H9 (cell line): Measurements from ENCODE around the gene COL4A4. TPM values are rescaled to one million over a fixed set of nuclear protein-coding genes. Genes with fewer than 3 reads are reported as not detected.

Experiments used
- DNase-seq: peaks from one replicate; pipeline ENCODE4 v3.0.0-alpha.2; 2017
- H2AFZ ChIP-seq: one replicate; pipeline ENCODE4 v1.6.1; 2013; ENCODE audit warnings: mild to moderate bottlenecking, low read length, control low read depth, moderate library complexity
- H2AK5ac ChIP-seq: 2 replicates; pipeline ENCODE4 v1.6.1; 2013; ENCODE audit warnings: low read length, control low read depth, mixed read lengths; ENCODE audit not compliant: insufficient read length
- H2BK120ac ChIP-seq: one replicate; pipeline ENCODE4 v1.6.1; 2013; ENCODE audit warnings: low read depth, mild to moderate bottlenecking, low read length, control low read depth, inconsistent platforms; ENCODE audit not compliant: poor library complexity, severe bottlenecking
- H2BK12ac ChIP-seq: 2 replicates; pipeline ENCODE4 v1.6.1; 2013; ENCODE audit warnings: low read length, control low read depth, mixed read lengths, low read depth; ENCODE audit not compliant: insufficient read length
- H2BK15ac ChIP-seq: 2 replicates; pipeline ENCODE4 v1.6.1; 2013; ENCODE audit warnings: low read depth, low read length, control low read depth
- H2BK20ac ChIP-seq: one replicate; pipeline ENCODE4 v1.6.1; 2013; ENCODE audit warnings: low read depth, mild to moderate bottlenecking, low read length, control low read depth, inconsistent platforms; ENCODE audit not compliant: poor library complexity, severe bottlenecking
- H2BK5ac ChIP-seq: 2 replicates; pipeline ENCODE4 v1.6.1; 2013; ENCODE audit warnings: low read length, control low read depth, mixed read lengths; ENCODE audit not compliant: insufficient read length
- H3K14ac ChIP-seq: 2 replicates; pipeline ENCODE4 v1.6.1; 2013; ENCODE audit warnings: low read length, control low read depth; ENCODE audit not compliant: insufficient read depth
- H3K18ac ChIP-seq: 2 replicates; pipeline ENCODE4 v1.6.1; 2013; ENCODE audit warnings: low read depth, mild to moderate bottlenecking, mixed read lengths, low read length, control low read depth; ENCODE audit not compliant: insufficient read length
- H3K23ac ChIP-seq: 2 replicates; pipeline ENCODE4 v1.6.1; 2013; ENCODE audit warnings: low read length, control low read depth, mixed read lengths, low read depth; ENCODE audit not compliant: insufficient read length
- H3K23me2 ChIP-seq: 2 replicates; pipeline ENCODE4 v1.6.1; 2013; ENCODE audit warnings: low read depth, mild to moderate bottlenecking, mixed read lengths, low read length, control low read depth; ENCODE audit not compliant: insufficient read length, poor library complexity, severe bottlenecking
- H3K27ac ChIP-seq: 2 replicates; pipeline ENCODE4 v1.5.1; 2013; ENCODE audit warnings: low read length, control low read depth, mixed read lengths, low read depth; ENCODE audit not compliant: insufficient read length
- H3K27me3 ChIP-seq: 2 replicates; pipeline ENCODE4 v1.6.1; 2013; ENCODE audit warnings: low read length, control low read depth, inconsistent platforms; ENCODE audit not compliant: insufficient read depth
- H3K4ac ChIP-seq: 2 replicates; pipeline ENCODE4 v1.6.1; 2013; ENCODE audit warnings: low read depth, mild to moderate bottlenecking, control low read depth, inconsistent platforms, low read length, moderate library complexity
- H3K4me1 ChIP-seq: 2 replicates; pipeline ENCODE4 v1.6.1; 2013; ENCODE audit warnings: low read length, control low read depth, inconsistent platforms; ENCODE audit not compliant: insufficient read depth
- H3K4me2 ChIP-seq: 2 replicates; pipeline ENCODE4 v1.6.1; 2013; ENCODE audit warnings: low read length, control low read depth, mixed read lengths; ENCODE audit not compliant: insufficient read length, insufficient read depth
- H3K56ac ChIP-seq: 2 replicates; pipeline ENCODE4 v1.6.1; 2013; ENCODE audit warnings: low read depth, mild to moderate bottlenecking, mixed read lengths, low read length, control low read depth; ENCODE audit not compliant: insufficient read length
- H3K79me1 ChIP-seq: 2 replicates; pipeline ENCODE4 v1.6.1; 2013; ENCODE audit warnings: low read depth, mild to moderate bottlenecking, moderate library complexity, low read length, control low read depth, inconsistent platforms; ENCODE audit not compliant: insufficient read depth, poor library complexity, severe bottlenecking
- H3K79me2 ChIP-seq: 2 replicates; pipeline ENCODE4 v1.6.1; 2013; ENCODE audit warnings: low read length, control low read depth, inconsistent platforms; ENCODE audit not compliant: insufficient read depth
- H3K9ac ChIP-seq: 2 replicates; pipeline ENCODE4 v1.6.1; 2013; ENCODE audit warnings: low read length, control low read depth, mixed read lengths; ENCODE audit not compliant: insufficient read length; ENCODE audit errors: extremely low read depth
- H3K9me3 ChIP-seq: one replicate; pipeline ENCODE4 v1.6.1; 2013; ENCODE audit warnings: low read depth, low read length, inconsistent platforms; ENCODE audit not compliant: control insufficient read depth
- H3T11ph ChIP-seq: one replicate; pipeline ENCODE4 v1.6.1; 2013; ENCODE audit warnings: mild to moderate bottlenecking, low read length, control low read depth, inconsistent platforms
- H4K20me1 ChIP-seq: one replicate; pipeline ENCODE4 v1.6.1; 2013; ENCODE audit not compliant: control insufficient read depth, insufficient read length, insufficient read depth
- H4K5ac ChIP-seq: 2 replicates; pipeline ENCODE4 v1.6.1; 2013; ENCODE audit warnings: low read depth, mild to moderate bottlenecking, mixed read lengths, low read length, control low read depth; ENCODE audit not compliant: insufficient read length
- H4K8ac ChIP-seq: replicated peaks from 2 replicates; pipeline ENCODE4 v1.6.1; 2013; ENCODE audit warnings: low read length, control low read depth, mixed read lengths, low read depth; ENCODE audit not compliant: insufficient read length
- H4K91ac ChIP-seq: 2 replicates; pipeline ENCODE4 v1.6.1; 2013; ENCODE audit warnings: low read depth, mild to moderate bottlenecking, moderate library complexity, mixed read lengths, low read length, control low read depth; ENCODE audit not compliant: insufficient read length
- H3K27ac Mint-ChIP-seq, 3 experiments: 2 replicates in 2 of 3; 3 replicates in 1 of 3; pipeline ENCODE4 v1.8.0; 2020 to 2021; ENCODE audit warnings: mixed read lengths in 3 of 3, mild to moderate bottlenecking in 1 of 3, moderate library complexity in 1 of 3
- H3K27me3 Mint-ChIP-seq: 2 replicates; pipeline ENCODE4 v1.8.0; 2021; ENCODE audit warnings: low read depth, mild to moderate bottlenecking, moderate library complexity, mixed read lengths
- H3K36me3 Mint-ChIP-seq, 3 experiments: 2 replicates in 2 of 3; 3 replicates in 1 of 3; pipeline ENCODE4 v1.8.0; 2020 to 2021; ENCODE audit warnings: low read depth in 3 of 3, mixed read lengths in 3 of 3; ENCODE audit not compliant: insufficient read depth in 1 of 3
- H3K4me1 Mint-ChIP-seq, 2 experiments: 2 replicates each; pipeline ENCODE4 v1.8.0; 2020; ENCODE audit warnings: mixed read lengths in 2 of 2
- H3K4me3 Mint-ChIP-seq, 2 experiments: 2 replicates in 1 of 2; 3 replicates in 1 of 2; pipeline ENCODE4 v1.8.0; 2020 to 2021; ENCODE audit warnings: mild to moderate bottlenecking in 2 of 2, mixed read lengths in 2 of 2, moderate library complexity in 1 of 2
- H3K9me3 Mint-ChIP-seq, 2 experiments: 2 replicates in 1 of 2; 3 replicates in 1 of 2; pipeline ENCODE4 v1.8.0; 2020; ENCODE audit warnings: mild to moderate bottlenecking in 2 of 2, mixed read lengths in 2 of 2, moderate library complexity in 1 of 2
- WGBS: extraction: QIAGEN DNeasy Blood & Tissue Kit; methylation state at CpG from one replicate; pipeline ENCODE4 v1.1.7; 2013; ENCODE audit warnings: missing lambda C conversion rate, low lambda C conversion rate, mixed read lengths; ENCODE audit not compliant: insufficient read length; ENCODE audit errors: extremely low coverage; 5-methylcytosine and 5-hydroxymethylcytosine counted together
- total RNA-seq: library from RNA; stranded (reverse); gene quantifications from 2 replicates; pipeline ENCODE4 v1.2.1, GENCODE V29; 2021
- TF ChIP-seq, protein P1 (sequence below): fragments of 200-600 bp; sonication (generic); conservative IDR thresholded peaks from 3 replicates; pipeline ENCODE4 v1.8.0; 2021; ENCODE audit warnings: antibody characterized with exemption, mild to moderate bottlenecking

Gene COL4A4
- total RNA-seq, 1 experiment from 2014 or later: 0.92 TPM

DNA sequence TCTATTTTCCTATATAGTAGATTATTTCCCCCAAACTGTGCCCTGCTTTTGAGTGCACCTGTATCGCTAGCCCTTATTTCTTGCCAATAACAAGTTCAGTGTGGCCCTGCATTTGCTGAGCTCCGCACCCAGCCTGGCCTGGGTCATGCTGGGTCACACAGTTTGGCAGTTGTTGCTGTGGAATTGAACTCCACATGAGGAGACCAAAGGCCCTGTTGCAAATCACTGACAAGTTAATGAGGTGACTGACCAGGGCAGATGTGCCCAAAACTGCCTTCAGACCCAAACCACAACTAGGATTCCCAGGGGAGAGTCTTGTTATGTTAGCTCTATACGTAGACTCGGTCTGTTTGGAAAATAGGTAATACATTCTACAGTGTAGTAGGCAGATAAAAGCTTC lies 31.0 kb downstream of the COL4A4 start:
- Histone ChIP-seq H4K8ac (no peak overlapping the region), H3K4me1 (no peaks in the 10 kb centered on the region), H2BK12ac (no peak overlapping the region), H3K4me2 (no peak overlapping the region), H3K23me2 (no peaks in the 10 kb centered on the region), H2AFZ (no peak overlapping the region), H3K14ac (no peak overlapping the region), H3K9me3 (no peaks in the 10 kb centered on the region), H3K9ac (no peak overlapping the region), H4K5ac (no peak overlapping the region), H3K23ac (no peak overlapping the region), H2BK5ac (no peak overlapping the region), H2AK5ac (no peak overlapping the region), H2BK15ac (no peak overlapping the region), H3K27ac (no peak overlapping the region), H3T11ph (no peak overlapping the region), H3K79me2 (no peaks in the 10 kb centered on the region), H3K4ac (no peak overlapping the region), H4K91ac (no peak overlapping the region), H4K20me1 (no peaks in the 10 kb centered on the region), H3K56ac (no peak overlapping the region), H3K27me3 (no peaks in the 10 kb centered on the region), H2BK120ac (no peak overlapping the region), H3K18ac (no peak overlapping the region), H2BK20ac (no peak overlapping the region), H3K79me1 (no peaks in the 10 kb centered on the region)
- Mint-ChIP-seq H3K36me3 (no peaks in the 10 kb centered on the region), H3K27me3 (no peaks in the 10 kb centered on the region; the same call in none of the 2 replicates), H3K9me3 (no peaks in the 10 kb centered on the region), H3K4me3 (no peak overlapping the region; a peak in 1 of 5 replicates), H3K4me1 (peaks cover 0 to 3% of the 10 kb centered on the region in 2 experiments; a peak in 2 of 4 replicates), H3K27ac (no peak overlapping the region; a peak in 1 of 7 replicates)
- TF ChIP-seq, protein P1, sequence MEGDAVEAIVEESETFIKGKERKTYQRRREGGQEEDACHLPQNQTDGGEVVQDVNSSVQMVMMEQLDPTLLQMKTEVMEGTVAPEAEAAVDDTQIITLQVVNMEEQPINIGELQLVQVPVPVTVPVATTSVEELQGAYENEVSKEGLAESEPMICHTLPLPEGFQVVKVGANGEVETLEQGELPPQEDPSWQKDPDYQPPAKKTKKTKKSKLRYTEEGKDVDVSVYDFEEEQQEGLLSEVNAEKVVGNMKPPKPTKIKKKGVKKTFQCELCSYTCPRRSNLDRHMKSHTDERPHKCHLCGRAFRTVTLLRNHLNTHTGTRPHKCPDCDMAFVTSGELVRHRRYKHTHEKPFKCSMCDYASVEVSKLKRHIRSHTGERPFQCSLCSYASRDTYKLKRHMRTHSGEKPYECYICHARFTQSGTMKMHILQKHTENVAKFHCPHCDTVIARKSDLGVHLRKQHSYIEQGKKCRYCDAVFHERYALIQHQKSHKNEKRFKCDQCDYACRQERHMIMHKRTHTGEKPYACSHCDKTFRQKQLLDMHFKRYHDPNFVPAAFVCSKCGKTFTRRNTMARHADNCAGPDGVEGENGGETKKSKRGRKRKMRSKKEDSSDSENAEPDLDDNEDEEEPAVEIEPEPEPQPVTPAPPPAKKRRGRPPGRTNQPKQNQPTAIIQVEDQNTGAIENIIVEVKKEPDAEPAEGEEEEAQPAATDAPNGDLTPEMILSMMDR: no peak
- DNase-seq: no peak
- no CpG with 5 or more reads among the region's 4 CpGs for WGBS
